Mesenteric fat pad (tissue), 1 donor: ENCODE results near the gene TMED1. TPM values are rescaled to one million over a fixed set of nuclear protein-coding genes. Genes with fewer than 3 reads are reported as not detected.

Source experiments
- DNase-seq: peaks from one replicate; pipeline ENCODE4 v3.0.0-alpha.2; 2020; ENCODE audit warnings: low spot score
- total RNA-seq: library from RNA; stranded (reverse); fragmentation: NEBNext Ultra II Directional; extraction: Animal tissue kit (Norgen Biotek cat#: 25700); gene quantifications from one replicate; pipeline ENCODE4 v1.2.1, GENCODE V29; 2021
- donor health status: DM: yes; HTN: yes; CAD: no.

Gene TMED1
- total RNA-seq, 1 donor from 2014 or later = 24.9 TPM

DNA sequence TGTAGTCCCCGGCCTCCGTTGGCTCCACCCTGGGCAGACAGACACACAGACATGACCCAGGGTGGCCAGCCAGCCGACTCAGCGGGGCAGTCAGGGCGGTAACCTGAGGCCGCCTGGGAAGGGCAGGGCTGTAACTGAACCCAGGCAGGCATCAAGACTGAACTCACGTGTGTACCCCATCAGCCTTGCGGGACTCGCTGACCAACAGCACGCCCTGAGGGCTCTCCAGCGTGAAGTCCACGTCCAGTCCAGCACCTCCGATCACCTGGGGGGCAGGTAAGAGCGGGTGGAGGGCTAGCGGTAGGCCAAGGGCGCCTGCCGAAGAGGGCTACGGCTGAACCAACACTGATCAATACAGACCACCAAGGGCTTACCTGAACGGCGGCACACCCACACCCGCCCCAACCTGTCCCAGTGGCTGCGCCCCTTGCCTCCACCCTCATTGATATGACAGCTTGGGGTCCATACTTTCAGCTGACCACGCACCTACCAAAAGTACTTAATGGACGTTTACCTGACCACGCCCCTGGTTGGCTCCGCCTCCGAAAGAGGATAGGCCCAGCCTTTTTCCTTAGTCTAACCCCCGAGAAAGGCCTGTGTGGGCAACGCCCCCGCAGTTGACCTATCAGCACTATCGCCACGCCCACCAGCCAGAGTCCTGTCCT, 791 bp downstream of the TMED1 start:
- no peak for DNase-seq

DNA sequence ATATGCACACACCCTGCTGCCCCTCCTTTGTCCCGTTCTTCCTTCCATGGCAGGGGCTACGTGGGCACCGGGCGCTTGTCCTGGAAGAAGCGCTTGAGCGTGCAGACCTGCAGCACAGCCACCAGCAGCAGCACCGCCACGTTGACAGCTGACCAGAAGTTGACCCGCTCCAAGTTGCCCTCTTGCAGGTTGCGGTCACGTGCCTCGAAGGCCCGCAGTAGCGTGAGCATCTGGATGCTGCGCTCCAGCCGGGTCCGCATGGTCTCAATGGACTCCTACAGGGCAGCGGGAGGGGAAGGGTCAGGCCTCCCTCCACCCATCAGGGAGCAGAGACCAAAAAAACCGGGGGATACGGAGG, 3.1 kb downstream of the TMED1 start:
- no peak for DNase-seq

- no peak for DNase-seq
Observed at GRCh38 chr19:10831987-10832938, 3.7 kb downstream of the TMED1 start.

- DNase-seq = no peak
Observed at GRCh38 chr19:10830931-10831779, 4.9 kb downstream of the TMED1 start.

- DNase-seq = no peak
Observed at GRCh38 chr19:10830370-10830769, 5.6 kb downstream of the TMED1 start.

- no peak for DNase-seq
Observed at GRCh38 chr19:10829967-10830366, 6.0 kb downstream of the TMED1 start.

DNA sequence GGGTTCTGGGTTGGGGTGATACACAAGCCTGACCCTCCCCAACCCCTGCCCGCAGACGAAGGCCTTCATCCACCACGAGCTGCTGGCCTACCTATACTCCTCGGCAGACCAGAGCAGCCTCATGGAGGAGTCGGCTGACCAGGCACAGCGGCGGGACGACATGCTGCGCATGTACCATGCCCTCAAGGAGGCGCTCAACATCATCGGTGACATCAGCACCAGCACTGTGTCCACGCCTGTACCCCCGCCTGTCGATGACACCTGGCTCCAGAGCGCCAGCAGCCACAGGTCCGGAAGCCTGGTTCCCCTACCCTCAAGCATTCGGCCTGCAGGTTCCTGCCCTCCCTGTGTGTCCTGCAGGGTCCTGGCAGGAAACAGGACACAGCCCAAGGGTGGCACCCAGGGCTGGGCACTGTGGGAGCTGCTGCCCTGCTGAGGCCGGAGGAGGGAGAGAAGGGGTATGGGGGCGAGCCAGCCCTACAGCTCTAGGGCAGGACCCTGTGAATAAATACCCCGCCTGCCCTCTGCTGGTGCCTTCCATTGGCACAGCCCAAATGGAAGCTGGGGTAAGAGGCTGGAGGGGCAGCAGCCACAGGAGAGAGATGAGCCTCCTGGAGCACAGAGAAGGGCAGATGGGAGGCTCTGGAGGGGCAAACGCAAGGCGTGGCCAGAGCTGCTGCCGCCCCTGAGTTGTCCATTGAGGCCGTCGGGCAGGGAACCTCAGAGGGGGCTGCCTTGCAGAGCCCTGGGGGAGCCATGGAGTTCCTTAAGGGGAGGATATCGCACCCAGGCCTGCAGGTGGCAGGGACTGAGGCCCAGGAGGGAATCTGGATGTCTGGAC, 6.8 kb downstream of the TMED1 start:
- no peak for DNase-seq

- no peak for DNase-seq
Observed at GRCh38 chr19:10826846-10827245, 9.2 kb downstream of the TMED1 start.

DNA sequence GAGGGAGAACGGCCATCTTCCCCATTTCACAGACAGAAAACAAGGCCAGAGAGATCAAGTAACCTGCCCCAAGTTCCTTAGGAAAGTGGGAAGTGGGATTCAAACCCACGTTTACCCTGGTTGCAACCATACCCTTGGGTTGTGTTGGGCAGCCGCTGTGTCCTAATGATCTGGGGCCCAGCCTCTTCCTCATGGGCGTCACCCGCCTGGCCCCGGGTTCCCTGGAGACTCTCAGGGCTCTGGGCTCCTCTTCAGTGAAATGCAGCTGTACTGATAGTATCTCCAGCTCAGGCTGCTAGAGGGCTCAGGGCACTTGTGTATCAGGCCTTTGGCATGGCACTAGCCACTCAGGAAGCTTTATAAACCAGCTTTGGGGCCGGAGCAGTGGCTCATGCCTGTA, 9.8 kb downstream of the TMED1 start:
- no peak for DNase-seq

DNA sequence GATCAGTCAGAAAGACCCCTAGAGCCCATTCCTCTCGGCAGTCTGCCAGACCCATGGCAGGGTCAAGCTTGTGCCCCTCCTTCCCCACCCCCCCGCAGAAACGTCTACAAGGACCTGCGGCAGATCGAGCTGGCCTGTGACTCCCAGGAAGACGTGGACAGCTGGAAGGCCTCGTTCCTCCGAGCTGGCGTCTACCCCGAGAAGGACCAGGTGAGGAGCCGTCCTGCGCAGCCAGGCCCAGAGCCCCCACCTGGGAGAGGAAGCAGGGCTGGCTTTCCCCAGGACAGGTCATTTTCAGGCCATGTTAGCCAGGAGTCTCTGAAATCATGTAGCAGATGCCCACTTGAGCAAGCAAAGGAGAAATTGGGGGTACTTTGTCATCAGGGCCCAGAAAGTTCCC, 12.3 kb downstream of the TMED1 start:
- no peak for DNase-seq

GRCh38 chr19:10820173-10820572, 15.8 kb downstream of the TMED1 start:
- DNase-seq = no peak

DNA sequence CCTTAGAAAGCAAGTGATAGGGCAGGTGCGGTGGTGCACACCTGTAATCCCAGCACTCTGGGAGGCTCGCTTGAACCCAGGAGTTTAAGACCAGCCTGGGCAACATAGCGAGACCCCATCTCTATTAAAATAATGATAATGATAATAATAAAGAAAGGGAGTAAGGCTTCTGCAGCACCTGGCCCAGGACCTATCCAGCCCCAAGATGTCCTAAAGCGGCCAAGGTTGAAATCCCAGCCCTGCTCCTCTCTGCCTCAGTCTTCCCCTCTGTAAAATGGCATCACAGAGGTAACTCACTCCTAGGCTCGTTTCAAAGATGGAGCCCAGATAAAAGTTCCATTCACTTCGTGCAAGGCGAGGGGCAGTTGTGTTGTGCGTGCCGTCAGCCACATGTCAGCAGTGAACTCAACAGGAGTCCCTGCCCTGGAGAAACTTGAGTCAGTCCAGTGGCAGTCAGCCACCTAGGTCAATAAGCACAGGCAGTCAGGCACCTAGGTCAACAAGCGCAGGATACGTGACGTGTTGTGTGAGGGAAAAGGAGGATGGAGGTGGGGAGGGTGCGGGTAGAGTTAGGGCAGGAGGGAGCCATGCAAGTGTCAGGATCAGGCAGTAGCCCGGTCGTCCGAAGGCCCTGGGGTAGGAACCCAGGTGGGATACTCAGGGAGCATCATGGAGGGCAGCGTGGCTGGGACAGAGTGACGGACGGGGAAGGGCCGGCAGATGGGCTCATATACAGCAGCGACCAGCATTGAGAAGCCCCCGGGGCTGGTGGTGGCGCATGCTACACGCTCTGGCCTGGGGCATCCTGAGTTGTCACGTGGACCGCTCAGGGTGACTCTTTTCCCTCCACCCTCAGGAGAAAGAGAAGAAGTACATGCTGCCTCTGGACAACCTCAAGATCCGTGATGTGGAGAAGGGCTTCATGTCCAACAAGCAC, 16.6 kb downstream of the TMED1 start:
- DNase-seq = no peak

DNA sequence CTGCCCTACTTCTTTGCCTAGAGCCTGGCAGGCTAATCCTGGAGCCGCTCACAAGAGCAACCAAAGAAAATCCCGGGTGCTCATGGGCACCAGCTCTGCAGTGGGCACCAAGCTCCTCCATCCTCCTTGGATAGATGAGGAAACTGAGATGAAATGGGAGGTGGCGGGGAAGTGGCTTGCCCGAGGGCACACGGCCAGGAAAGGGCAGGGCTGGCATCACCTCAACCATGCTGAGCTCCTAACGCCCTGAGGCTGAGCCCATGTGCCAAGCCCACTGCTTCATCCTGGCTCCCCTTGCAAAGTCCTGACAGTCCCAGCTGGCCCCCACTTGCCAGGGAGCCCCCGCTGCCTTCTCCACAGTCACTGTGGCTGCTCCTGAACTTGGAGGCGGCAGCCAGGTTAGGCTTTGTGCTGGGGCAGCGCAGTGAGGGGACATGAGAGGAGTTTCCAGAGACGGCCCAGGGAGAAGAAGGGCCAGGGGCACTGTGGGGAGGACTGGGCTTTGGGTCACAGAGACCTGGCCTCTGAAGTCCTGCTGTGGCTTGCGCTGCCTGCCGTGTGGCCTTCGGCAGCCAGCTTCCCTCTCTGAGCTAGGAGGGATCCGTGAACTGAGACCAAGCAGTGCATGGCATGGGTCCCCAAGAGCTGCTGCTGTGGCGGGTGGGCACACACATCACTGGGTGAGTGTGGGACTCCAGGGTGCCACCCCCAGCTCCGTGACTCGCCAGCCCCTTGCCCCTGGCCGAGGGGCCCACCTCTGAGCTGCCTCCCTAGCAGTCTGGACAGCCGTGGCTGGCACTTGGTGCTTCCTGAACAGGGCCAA, 17.5 kb downstream of the TMED1 start:
- DNase-seq = no peak

GRCh38 chr19:10817291-10818038, 18.5 kb downstream of the TMED1 start:
- peak; percentile 88 for DNase-seq

DNA sequence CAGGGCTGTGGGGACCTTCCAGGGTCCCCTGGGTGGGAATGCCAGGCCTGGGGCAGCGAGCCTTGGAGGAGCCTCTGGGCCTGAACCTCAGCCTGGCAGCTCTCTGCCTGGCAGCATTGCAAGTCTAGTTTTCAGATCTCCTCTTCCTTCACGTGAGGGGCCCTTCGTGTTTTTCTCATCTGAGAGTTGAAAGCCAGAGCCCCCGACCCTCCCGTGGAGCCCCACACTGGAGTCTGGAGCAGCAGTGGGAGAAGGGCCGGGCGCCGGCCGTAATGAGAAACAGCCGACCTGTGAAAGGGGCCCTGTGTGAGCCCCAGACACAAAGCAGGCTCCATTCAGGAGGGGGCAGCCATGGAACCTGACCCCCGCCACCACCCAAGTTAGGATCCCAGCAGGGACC, 19.3 kb downstream of the TMED1 start:
- no peak for DNase-seq

DNA sequence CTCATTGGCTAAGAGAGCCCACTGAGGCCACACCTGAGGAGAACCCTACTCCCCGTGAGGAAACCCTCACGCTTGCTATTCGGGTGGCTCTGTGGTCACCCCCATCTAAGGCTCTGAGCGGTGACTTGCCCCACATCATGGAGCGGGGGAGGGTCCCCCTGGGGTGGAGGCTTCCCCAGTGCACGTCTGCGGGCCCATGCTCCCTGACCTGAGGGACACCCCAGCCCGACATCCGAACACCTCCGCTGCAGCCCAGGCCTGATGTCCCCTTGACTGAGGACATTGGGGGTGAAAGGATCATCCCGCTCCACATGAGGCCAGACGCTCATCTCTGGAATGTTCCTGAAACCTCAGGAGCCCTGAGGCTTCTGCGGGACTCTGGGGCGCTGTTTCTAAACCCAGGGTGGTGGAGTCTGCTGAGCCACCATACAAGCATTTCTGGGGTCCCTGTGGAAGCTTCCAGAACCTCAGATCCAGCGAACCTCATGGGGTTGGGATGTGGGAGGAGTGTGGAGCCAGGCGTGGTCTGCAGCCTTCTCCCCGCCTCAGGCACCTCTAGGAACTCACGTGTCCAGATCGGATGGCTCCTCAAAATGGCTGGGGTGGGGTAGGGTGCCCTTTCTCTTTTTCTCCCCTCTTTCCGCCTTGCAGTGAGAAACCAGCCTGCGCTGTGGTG, 19.9 kb downstream of the TMED1 start:
- no peak for DNase-seq

DNA sequence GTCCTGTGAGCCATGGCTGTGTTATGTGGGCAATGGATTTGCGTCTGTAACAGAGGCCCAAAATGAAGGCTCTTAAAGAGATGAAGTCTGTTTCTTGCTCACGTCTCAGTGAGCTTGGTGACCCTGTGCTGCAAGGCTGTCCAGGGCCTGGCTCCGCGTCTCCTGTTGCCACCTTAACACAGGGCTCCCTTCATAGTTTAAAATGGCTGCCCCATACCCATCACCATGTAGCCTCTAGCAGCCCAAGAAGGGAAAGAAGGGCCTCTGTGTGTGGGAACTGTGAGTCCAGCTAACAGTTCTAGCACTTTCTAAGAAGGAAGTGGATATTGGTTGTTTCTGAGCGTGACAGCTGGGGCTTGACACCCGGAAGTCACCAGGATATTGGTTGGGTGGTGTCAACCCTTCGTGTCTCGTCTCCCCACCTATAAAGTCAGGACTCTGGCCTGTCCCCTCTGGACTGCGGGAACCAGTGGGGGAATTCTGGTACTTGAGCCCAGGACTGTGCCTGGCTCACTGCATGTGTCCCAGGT, 20.9 kb downstream of the TMED1 start:
- no peak for DNase-seq
